Adipocyte (in vitro differentiated cells): Measurements from ENCODE around the gene NR1H2.
"Not testable (repeated sequence)": the region's sequence is repeated elsewhere in the genome, so short reads cannot be mapped to it uniquely, and the experiment has no call there.

Experiments used
- DNase-seq: peaks from one replicate; pipeline ENCODE4 v3.0.0-alpha.2; 2015; ENCODE audit warnings: low read depth
- H3K27me3 ChIP-seq: replicated peaks from 2 replicates; pipeline ENCODE4 v1.7.0; 2013; ENCODE audit warnings: mild to moderate bottlenecking, low read length, moderate library complexity; ENCODE audit not compliant: control insufficient read depth, insufficient read depth
- H3K36me3 ChIP-seq: 2 replicates; pipeline ENCODE4 v1.7.0; 2013; ENCODE audit warnings: low read length, mild to moderate bottlenecking, moderate library complexity; ENCODE audit not compliant: control insufficient read depth, insufficient read depth, severe bottlenecking
- H3K4me1 ChIP-seq: 2 replicates; pipeline ENCODE4 v1.7.0; 2013; ENCODE audit warnings: mild to moderate bottlenecking, low read length, moderate library complexity; ENCODE audit not compliant: control insufficient read depth, insufficient read depth
- H3K4me3 ChIP-seq: 2 replicates; pipeline ENCODE4 v1.7.0; 2013; ENCODE audit warnings: mild to moderate bottlenecking, low read length, moderate library complexity
- H3K9ac ChIP-seq: 2 replicates; pipeline ENCODE4 v1.7.0; 2013; ENCODE audit warnings: mild to moderate bottlenecking, low read length, moderate library complexity
- H3K9me3 ChIP-seq: 2 replicates; pipeline ENCODE4 v1.7.0; 2013; ENCODE audit warnings: mild to moderate bottlenecking, low read length, moderate library complexity; ENCODE audit not compliant: control insufficient read depth

NR1H2 gene

DNA sequence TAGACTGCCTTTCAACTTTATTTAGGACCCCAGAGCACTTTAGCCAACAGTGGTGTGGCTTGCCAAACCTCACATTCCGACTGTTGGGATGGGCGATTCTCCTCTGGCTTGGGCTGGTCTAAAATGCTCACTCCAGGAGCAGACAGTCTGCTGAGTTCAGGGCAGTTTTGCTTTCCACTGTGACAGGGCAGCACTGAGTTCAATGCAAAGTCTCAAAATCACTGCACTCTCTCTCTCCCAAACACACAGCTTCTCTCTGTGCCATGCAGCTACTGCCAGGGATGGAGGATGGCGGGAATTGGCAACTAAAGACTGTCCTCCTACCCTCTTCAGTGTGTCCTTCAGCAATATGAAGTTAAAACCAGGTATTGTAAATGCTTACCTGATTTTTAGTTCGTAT, 24.0 kb upstream of the NR1H2 start:
- H3K27me3 ChIP-seq, result peaks cover 17% of the 10 kb centered on the region
- peaks cover 2% of the 10 kb centered on the region for H3K4me1 ChIP-seq
- H3K9ac ChIP-seq, result no peak overlapping the region
- no peak overlapping the region for H3K4me3 ChIP-seq
- H3K36me3 ChIP-seq, result no peaks in the 10 kb centered on the region
- no peak for DNase-seq
- no peaks in the 10 kb centered on the region for H3K9me3 ChIP-seq

DNA sequence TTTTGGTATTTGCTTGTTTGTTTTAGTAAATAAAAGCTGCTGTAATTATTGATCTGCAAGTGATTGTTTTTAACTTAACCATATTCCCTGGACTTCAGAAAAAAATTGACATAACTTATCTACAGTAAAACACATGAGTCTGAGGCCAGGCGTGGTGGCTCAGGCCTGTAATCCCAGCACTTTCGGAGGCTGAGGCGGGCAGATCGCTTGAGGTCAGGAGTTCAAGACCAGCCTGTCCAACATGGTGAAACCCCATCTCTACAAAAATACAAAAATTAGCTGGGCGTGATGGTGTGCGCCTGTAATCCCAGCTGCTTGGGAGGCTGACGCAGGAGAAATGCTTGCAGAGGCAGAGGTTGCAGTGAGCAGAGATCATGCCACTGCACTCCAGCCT, 22.8 kb upstream of the NR1H2 start:
- H3K9ac ChIP-seq, result not testable (repeated sequence)

DNA sequence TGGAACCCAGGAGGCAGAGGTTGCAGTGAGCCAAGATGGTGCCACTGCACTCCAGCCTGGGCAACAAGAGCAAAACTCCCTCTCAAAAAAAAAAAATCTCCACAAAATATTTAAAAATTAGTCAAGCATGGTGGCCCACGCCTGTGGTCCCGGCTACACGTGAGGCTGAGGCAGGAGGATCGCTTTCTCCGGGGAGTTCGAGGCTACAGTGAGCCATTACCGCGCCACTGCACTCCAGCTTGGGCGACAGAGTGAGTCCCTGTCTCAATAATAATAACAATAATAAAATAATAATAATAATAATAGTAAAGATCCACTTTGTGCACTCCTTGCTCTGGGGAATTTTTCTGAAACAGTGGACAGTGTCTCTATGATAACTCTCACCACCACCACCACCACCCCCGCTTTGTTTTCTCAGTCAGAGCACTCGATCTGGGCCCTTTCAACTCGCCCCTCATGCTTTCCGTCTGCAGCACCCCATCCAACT, 19.5 kb upstream of the NR1H2 start:
- no peak overlapping the region for H3K9ac ChIP-seq
- peaks cover 14% of the 10 kb centered on the region for H3K4me1 ChIP-seq
- DNase-seq, result no peak
- no peaks in the 10 kb centered on the region for H3K9me3 ChIP-seq
- H3K27me3 ChIP-seq, result peaks cover 11% of the 10 kb centered on the region
- peak overlapping the region; percentile 85 for H3K4me3 ChIP-seq
- H3K36me3 ChIP-seq, result no peaks in the 10 kb centered on the region

More for the DNA sequence above, 22.8 kb upstream of the NR1H2 start:
- not testable (repeated sequence) for H3K9me3 ChIP-seq, H3K4me1 ChIP-seq, H3K36me3 ChIP-seq, H3K4me3 ChIP-seq, DNase-seq
- H3K27me3 ChIP-seq, result peaks cover 17% of the 10 kb centered on the region

DNA sequence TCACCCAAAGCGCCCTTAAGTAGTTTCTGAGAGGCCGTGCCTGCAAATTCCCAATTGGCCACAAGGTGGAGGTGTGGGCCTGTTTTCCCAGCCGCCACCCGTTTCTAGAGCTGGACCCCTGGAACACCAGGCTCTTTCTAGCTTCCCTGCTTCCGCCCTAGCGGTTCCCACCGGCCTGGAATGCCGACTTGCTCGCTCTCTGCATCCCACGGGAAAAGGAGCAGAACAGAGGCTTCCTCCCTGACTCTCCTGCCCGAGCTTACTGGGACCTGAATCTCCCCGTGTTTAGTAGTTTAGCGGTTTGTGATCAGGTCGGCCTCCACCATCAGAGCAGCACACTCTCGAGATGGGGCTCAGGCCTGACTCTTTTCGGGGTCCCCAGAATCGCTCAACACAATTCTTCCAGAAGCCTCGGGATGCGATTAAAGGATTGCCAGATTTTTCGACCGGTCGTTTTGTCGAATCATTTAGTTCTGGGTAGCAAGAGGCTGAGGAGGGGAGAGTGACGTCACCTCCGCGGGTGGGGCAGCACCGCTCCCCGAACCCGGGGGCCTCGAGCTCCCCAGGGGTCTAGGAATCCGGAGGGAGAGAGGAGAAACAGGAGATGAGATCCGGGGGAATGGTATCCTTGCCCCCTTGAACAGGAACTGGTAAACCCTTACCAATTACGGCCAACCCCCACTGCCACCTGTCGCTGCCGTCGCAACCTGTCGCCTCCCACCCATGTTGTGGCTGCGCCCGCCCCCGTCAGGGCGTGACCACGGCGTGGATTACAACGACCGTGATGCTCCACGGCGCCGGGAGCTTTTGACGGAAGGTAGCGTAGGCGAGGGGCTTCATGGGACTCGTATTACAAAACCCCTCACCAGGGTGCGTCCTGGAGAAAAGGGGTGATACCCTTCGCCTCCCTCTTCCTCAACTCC, 18.8 kb upstream of the NR1H2 start:
- no peaks in the 10 kb centered on the region for H3K36me3 ChIP-seq
- DNase-seq, result peak; percentile 84
- H3K9ac ChIP-seq, result peak overlapping the region; percentile 71
- H3K4me3 ChIP-seq, result peak overlapping the region; percentile 85
- H3K4me1 ChIP-seq, result peaks cover 14% of the 10 kb centered on the region
- H3K27me3 ChIP-seq, result peaks cover 11% of the 10 kb centered on the region
- no peaks in the 10 kb centered on the region for H3K9me3 ChIP-seq

DNA sequence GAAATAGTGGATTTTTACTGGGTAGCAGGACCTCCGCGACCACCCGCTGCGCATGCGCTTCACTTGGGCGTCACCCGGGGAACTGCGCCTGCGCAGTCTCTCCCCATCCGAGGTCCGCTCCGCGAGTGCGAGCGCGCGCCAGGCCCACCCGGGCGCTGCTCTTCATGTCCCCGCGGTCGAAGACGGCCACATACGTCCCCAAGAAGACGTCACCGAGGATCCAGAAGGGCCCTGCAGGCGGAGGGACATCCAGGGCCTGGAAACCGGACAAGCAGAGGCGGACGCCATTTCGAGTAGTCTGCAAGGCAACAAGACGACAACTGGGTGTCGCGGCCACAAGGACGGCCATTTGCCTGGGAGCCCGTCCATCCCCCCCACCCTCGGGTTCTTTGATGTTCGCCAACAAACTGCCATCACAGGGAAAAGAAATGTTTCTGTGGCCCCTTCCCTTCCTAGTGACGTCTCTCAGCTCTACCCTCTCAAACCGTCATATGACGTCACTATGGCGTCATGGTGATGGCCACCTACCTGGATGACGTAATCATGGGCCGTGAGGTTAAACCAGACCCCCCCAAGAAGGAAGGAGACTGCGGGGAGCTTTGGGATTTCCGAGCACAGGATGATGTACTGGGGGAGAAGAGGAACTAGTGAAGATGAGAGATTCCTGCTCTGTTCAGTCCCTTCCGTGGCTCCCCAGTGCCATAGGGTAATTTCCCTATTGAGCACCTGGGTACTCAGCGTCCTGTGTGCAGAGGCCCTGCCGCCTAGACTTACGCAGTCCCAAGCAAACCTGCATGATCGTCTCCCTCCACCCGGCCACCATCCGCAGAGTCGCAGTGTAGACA, 17.6 kb upstream of the NR1H2 start:
- Histone ChIP-seq H3K4me1 (peaks cover 14% of the 10 kb centered on the region), H3K9me3 (no peaks in the 10 kb centered on the region), H3K9ac (peak overlapping the region; percentile 83), H3K4me3 (peak overlapping the region; percentile 85), H3K36me3 (no peaks in the 10 kb centered on the region), H3K27me3 (peaks cover 11% of the 10 kb centered on the region)
- DNase-seq, result peak; percentile 37

DNA sequence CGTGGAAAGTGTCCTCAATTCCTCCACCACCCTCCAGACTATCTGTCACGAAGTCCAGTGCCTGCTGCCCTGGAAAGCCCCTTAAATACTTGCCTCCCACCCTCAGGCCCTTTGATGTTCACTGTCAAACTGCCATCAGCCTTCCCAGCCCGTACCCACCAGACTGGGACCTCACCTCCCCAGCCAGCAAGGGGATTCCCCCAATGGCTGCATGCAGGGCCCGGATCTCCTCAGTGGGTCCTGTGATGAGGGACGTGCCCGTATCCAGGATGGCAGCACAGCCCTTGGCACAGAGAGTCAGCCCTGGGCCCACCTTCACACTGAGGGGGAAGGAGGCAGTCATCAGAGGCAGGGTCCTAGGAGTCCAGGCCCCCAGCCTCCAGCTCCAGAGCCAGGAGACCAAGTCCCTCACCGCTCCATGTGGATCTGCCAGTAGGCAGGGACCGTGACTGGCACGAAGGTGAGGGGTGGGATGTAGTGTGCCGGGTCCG, 16.9 kb upstream of the NR1H2 start:
- Histone ChIP-seq H3K27me3 (peaks cover 11% of the 10 kb centered on the region), H3K4me3 (no peak overlapping the region), H3K36me3 (no peaks in the 10 kb centered on the region), H3K4me1 (peaks cover 14% of the 10 kb centered on the region), H3K9ac (no peak overlapping the region), H3K9me3 (no peaks in the 10 kb centered on the region)
- DNase-seq, result no peak

DNA sequence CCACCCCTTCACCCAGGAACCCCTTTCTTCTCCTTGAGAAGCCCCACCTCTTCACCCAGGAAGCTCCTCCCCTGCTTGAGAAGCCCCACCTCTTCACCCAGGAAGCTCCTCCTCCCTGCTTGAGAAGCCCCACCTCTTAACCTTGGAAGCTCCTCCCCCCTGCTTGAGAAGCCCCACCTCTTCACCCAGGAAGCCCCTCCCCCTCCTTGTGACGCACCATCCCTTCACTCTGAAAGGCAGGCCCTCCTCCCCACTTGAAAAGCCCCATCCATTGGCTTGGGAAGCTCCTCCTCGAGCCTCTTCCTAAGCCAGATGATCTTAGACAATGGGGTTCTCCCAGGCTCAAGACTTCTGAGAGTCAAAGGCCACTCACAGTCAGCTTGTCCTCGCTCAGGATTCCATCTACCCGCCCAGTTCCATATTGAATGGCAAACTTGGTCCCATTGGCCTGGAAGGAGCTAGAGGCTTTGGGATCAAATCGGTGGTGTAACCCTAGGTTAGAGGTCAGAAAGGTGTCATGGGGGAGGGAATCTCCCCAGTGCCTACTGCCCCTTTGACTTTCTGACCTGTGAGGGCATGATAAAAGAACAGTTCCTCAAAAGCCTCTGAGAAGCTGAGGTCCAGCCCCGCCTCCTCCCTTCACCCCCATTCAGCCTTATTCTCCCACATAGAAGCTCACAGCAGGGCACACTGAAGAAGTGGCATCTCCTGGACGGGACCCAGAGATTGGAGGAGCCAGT, 14.8 kb upstream of the NR1H2 start:
- H3K9me3 ChIP-seq, result no peaks in the 10 kb centered on the region
- H3K9ac ChIP-seq, result no peak overlapping the region
- H3K4me1 ChIP-seq, result peaks cover 14% of the 10 kb centered on the region
- H3K27me3 ChIP-seq, result no peaks in the 10 kb centered on the region
- no peak overlapping the region for H3K4me3 ChIP-seq
- no peaks in the 10 kb centered on the region for H3K36me3 ChIP-seq
- DNase-seq, result no peak

DNA sequence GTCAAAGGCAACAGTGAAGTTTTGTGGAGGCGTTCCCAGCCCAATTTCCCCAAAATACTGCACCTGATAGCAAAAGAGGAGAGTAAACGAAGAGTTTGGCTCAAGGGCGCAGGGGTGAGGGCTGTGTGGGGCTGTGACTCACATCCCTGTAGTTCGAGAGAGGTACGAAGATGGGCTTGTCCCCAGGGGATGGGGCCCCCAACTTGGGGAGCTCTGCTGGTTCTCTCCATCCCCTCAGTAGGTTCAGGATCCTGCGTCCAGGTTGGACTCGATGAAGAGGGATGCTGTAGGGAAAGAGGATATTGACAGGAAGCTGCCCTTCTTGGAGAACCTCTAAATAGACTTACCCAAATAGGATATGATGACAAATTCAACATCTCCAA, 14.2 kb upstream of the NR1H2 start:
- Histone ChIP-seq H3K9me3 (no peaks in the 10 kb centered on the region), H3K27me3 (no peaks in the 10 kb centered on the region)
- DNase-seq, result no peak

DNA sequence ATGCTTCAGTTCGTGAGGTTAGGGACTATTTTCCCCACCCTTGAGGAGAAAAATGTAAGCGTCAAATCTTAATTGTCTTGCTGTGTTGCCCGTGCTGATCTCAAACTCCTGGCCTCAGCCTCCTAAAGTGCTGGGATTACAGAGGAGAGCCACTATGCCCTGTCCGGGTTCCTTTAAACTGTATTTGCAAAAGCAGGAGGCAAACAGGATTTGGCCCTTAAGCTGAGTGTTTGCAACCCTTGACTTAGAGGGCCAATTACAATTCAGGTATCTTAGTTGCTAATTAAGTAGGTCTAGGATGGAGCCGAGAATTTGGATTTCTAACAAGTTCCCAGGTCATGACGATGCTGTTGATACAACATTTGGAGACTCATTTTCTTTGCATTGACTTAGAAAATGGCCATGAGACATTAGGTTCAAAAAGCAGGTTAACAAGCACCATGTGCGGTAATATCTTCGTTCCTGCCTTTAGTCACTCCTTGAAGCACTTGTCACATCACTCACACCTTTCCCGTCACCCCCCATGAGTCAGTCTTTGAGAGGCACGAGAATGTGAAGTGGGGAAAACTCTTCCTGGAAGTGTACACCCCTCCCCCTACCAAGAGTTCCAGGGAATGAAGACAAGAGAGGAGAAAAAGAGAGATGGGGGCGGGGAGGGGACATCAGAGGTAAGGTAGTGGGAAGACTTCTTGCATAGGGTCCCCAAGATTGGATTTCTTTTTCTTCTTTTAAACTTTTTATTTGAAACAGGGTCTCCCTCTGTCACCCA, 13.4 kb upstream of the NR1H2 start:
- Histone ChIP-seq H3K27me3 (no peaks in the 10 kb centered on the region), H3K36me3 (no peaks in the 10 kb centered on the region), H3K9ac (no peak overlapping the region), H3K4me1 (peaks cover 6% of the 10 kb centered on the region), H3K4me3 (no peak overlapping the region), H3K9me3 (no peaks in the 10 kb centered on the region)
- DNase-seq, result no peak

More for the DNA sequence above, 14.2 kb upstream of the NR1H2 start:
- Histone ChIP-seq H3K4me3 (no peak overlapping the region), H3K9ac (no peak overlapping the region), H3K4me1 (peaks cover 14% of the 10 kb centered on the region), H3K36me3 (no peaks in the 10 kb centered on the region)
